ENCODE results near the gene EIF2AK3.
"Not testable (repeated sequence)": the region's sequence is repeated elsewhere in the genome, so short reads cannot be mapped to it uniquely, and the experiment has no call there.

Gene EIF2AK3

GRCh38 chr2:88654714-88655113 is 27.4 kb upstream of the EIF2AK3 start:
- no peak overlapping the region for H3K4me3 ChIP-seq (ENCODE audit: control insufficient read depth, low read depth, low read length)
- peak; percentile 76 for DNase-seq (ENCODE audit: low read depth)
- no peak for TF ChIP-seq CTCF (conservative IDR thresholded peaks at IDR 0.05; ENCODE audit: control insufficient read depth, insufficient read depth, low read depth, low read length)

GRCh38 chr2:88651646-88652045 is 24.4 kb upstream of the EIF2AK3 start:
- no peak for DNase-seq (ENCODE audit: low read depth)
- no peak overlapping the region for H3K4me3 ChIP-seq (ENCODE audit: control insufficient read depth, low read depth, low read length)
- no peak for TF ChIP-seq CTCF (conservative IDR thresholded peaks at IDR 0.05; ENCODE audit: control insufficient read depth, insufficient read depth, low read depth, low read length)

GRCh38 chr2:88645291-88645882 is 18.1 kb upstream of the EIF2AK3 start:
- not testable (repeated sequence) for DNase-seq (ENCODE audit: low read depth); H3K4me3 ChIP-seq (ENCODE audit: control insufficient read depth, low read depth, low read length)

- H3K4me3 ChIP-seq (ENCODE audit: control insufficient read depth, low read depth, low read length), result no peak overlapping the region
- no peak for TF ChIP-seq CTCF (conservative IDR thresholded peaks at IDR 0.05; ENCODE audit: control insufficient read depth, insufficient read depth, low read depth, low read length)
- no peak for DNase-seq (ENCODE audit: low read depth)
Measured at GRCh38 chr2:88642278-88642677, 15.0 kb upstream of the EIF2AK3 start.

GRCh38 chr2:88641330-88641729 is 14.1 kb upstream of the EIF2AK3 start:
- no peak for TF ChIP-seq CTCF (conservative IDR thresholded peaks at IDR 0.05; ENCODE audit: control insufficient read depth, insufficient read depth, low read depth, low read length)
- DNase-seq (ENCODE audit: low read depth), result no peak
- no peak overlapping the region for H3K4me3 ChIP-seq (ENCODE audit: control insufficient read depth, low read depth, low read length)

- no peak overlapping the region for H3K4me3 ChIP-seq (ENCODE audit: control insufficient read depth, low read depth, low read length)
- DNase-seq (ENCODE audit: low read depth), result no peak
- TF ChIP-seq CTCF (conservative IDR thresholded peaks at IDR 0.05; ENCODE audit: control insufficient read depth, insufficient read depth, low read depth, low read length), result no peak
Measured at GRCh38 chr2:88639865-88640264, 12.6 kb upstream of the EIF2AK3 start.

- peak; percentile 65 for DNase-seq (ENCODE audit: low read depth)
- TF ChIP-seq CTCF (conservative IDR thresholded peaks at IDR 0.05; ENCODE audit: control insufficient read depth, insufficient read depth, low read depth, low read length), result no peak
- no peak overlapping the region for H3K4me3 ChIP-seq (ENCODE audit: control insufficient read depth, low read depth, low read length)
Measured at GRCh38 chr2:88638743-88639142, 11.5 kb upstream of the EIF2AK3 start.
